NK-92 treated with Interleukin-12 subunit alpha and Interleukin-12 subunit beta, amount 100 ng/mL, for 24 hours (cell line): Measurements from ENCODE around the gene BSN.
A peak's percentile ranks its signal among the peaks of the same experiment; 100 is the strongest.

Experiments used
- DNase-seq: peaks from one replicate; lab custom pipeline; 2025; lab: John Stamatoyannopoulos, UW

Gene BSN

DNA sequence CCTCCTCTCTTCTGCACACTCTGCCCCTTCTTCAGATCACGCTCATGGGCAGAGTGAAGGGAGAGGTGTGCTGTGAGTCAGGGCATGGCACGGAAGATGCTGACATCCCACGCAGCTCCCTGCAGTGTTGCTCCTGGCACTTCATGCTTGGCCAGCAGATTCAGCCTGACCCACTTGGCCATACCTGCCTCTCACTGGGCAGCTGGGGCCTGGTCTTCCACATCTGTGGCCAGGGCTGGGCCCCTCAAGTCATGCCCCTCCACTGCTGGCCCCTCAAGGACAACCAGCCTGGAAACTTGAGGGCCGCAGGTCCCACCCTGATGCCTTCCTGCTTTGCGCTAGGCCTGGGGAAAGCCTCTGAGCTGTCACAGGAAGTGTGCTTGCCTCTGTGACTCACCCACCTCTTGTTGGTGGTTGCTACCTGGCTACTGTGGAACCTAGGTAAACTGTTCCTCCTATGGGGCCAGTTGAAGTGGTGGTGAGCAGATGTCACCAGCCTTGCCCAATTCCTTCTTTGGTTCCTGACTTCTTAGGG is 48.7 kb downstream of the BSN start:
- peak; percentile 58 for DNase-seq

DNA sequence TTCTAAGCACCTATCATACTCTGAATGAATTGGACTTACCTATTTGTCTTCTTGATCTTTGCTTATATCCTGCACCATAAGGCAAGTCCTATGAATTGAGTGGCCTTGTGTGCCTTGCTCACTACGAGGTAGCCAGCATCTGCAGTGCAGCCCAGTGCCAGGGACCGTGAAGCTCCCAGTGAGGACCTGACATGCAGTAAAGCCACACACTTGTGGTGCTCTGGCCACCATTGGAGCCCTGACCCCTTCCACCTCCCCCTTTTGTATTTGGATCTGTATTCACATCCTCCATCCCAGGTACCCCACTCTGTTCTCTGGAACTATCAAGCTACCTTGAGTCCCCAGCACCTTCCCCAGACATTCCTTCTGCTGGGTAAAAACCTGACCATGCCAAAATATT is 52.1 kb downstream of the BSN start:
- DNase-seq, result no peak

DNA sequence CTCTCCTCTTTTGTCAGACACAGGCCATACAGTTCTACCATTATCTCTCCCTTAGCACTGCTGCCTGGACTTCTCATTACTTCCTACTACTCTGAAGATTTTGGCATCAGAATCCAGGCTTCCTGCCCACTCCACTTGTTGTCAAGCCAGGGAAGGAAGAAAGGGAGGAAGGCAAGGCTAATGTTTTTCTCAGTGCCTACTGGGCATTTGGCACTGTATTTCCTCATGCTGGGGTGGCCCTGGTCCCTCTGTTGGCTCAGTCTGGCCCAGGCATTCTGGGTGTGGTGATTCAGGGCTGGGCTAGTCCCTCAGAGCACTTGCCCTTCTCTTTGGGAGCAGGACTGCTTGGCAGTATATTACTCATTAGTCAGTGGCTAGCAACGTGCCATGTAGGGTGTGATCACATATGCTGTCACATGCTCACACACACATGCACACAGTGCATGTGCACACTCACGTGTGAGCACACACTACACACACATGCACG is 52.9 kb downstream of the BSN start:
- no peak for DNase-seq

DNA sequence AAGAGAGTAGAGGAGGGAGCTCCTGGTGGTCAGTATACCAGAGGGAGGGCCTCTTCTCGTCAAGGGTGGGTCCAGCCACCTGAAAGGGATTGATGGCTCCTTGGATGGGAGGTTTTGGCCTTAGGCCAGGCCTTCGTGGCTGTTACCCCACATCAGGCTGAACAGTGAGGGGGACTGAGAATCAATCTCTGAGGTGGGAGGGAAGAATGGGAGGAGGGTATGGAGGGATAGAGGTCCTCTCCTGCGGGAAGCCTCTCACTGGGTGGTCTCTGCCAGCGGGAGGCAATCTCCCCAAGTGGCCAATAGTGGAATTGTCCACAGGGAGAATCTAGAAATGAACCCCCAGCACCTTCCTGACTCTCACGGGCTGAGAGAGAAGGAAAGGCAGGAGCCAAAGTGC is 53.5 kb downstream of the BSN start:
- DNase-seq, result no peak

DNA sequence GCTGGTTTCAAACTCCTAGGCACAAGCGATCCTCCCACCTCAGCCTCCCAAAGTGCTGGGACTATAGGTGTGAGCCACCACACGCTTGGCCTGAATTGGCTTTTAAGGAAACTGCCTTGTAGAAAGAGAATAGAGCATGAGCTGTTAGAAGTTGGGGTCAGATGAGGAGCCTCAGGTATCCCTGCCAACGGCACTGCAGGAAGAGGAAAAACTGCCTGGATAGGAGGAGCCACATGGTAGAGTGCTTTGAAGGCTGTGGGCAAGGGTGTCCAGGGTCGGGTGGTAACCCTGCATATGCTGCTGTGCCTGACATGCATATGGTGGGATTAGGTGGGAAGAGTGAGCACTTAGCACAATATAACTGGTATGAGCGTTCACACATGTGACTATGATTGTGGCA is 55.0 kb downstream of the BSN start:
- no peak for DNase-seq

DNA sequence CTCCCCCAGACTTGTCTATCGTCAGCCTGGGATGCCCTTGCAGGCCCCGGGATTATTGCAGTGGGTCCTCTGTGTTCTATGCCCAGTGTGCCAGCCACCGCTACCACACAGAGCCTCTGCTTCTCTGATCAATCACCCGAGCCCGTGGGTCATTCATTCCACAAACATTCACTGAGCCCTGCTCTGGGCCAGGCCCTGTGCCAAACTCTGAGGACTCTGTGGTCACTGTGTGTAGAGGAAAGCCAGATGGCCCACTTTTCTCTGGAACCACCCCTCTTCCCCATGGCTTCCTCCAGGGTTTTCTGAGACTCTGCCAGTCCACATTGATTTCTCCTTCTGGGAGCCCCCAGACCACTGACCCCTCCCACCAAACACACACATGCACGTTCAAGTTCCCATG is 55.5 kb downstream of the BSN start:
- no peak for DNase-seq

DNA sequence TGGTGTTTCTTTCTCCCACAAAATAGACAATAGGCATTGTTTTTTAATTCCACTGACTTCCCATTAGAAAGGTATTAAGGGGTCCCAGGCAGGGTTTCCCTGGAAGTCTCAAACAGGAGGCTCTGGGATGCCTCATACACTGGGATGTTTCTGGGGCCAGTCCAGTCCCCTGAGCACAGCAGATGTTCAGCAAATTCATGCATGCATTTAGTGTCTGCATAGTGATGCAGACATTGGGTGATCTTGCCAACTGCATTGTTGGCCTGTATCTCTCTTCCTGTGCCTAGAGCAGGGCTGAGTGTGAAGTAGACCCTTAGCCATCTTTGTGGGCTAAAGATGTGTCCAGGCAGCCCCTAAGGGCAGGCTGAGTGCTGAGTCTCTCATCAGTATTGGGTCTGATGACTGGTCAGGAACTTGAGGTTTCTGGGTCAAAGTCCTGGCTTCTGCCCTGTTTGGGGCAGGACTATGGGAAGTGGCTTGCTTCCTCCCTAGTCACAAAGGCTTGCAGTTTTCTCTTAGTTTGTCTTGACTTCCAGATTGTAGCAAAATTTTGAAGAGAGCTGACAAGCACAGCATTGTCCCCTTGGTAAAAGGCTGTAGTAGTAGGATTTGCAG is 56.5 kb downstream of the BSN start:
- DNase-seq, result no peak

DNA sequence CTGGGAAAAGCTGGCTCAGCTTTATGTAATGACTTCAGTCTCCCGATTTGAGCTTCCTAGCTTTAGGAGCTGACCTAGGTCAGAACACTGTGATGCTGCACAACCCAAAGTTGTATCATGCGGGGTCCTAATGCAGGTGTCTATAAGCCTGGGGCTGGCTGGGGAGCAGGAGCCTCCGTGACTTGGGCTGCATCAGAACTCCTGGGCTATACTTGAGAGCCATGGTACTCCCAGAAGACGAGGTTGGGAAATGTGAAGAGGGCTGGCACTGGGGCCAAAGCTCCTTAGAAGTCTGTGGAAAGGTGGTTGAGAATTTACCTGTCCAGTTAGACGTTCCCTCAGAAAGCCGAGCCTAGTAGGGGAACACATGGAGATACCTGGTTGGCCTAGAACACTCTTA is 57.0 kb downstream of the BSN start:
- DNase-seq, result no peak

DNA sequence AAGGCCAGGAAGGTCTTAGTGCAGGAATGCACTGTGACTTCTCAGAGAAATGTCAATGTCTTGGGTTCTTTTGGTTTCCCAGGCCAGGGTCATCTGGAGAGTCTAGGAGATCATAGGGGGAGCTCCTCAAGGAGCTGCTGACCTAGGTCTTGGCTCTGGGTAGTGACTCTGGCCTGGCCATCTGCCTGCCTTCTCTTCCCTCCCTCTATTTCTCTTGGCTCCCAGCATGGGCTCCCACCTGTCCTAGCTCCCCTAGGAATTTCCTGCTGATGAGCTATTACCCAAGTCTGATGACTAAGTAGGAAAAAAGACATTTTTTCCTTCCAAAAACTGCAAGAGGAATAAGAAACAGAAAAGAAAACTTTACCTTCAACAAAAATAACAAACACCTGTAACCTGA is 57.4 kb downstream of the BSN start:
- DNase-seq, result no peak

DNA sequence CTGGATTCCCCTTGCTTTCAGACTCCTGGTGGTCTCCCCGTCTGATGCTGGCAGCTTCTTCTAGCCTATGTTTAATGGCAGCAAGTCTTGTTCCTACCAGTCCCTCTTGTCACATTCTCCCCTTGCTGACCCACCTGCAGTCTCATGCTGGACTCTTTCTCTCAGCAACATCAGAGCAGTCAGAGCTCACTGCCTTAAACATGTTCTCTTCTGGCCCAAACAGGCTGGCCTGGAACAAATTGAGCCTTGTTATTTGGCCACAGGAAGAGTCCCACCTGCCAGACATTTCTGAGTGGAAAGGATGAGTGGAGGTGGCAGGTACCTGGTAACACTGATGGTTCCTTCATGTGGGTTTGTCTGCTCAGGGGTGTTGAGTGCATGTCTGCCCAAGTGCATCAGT is 60.7 kb downstream of the BSN start:
- DNase-seq, result no peak

DNA sequence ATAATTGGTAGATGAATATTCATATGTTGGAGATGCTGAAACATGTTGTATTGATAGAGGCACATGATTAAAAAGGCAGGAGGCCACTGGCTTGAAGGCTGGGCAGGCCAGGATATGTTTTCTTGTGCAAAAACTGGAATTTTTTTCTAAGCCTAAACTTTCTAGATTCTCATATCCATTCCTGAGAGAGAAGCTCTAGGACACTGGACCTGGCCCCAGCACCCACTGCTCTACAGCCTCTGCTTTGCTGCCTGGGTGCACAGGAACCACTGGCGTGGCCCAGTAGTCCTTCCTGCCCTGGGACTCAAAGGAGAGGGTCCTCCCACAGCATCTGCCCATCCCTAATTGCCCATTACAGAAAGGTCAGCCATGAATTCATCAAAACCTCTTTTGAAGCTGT is 61.8 kb downstream of the BSN start:
- DNase-seq, result no peak

DNA sequence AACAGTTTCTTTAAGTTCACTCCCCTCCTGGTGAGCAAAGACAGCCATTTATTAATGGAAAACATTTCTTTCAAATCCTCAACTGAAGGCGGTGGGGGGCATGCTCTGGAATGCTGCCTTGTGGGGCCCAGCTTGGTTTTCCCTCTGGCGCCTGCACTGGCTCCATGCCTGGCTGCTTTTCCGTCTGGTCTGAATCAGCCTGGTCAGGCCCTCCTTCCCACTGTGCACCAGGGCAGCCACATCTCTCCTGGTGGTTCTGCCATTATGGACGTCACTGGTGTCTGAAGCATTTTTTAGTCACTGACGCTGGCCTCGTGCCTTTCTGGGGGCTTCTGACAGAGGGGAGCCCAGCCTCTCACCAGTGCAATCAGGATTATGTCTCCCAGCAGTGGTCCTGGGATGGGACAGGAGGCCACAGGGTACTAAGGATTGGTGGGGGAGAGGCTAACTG is 62.2 kb downstream of the BSN start:
- no peak for DNase-seq

DNA sequence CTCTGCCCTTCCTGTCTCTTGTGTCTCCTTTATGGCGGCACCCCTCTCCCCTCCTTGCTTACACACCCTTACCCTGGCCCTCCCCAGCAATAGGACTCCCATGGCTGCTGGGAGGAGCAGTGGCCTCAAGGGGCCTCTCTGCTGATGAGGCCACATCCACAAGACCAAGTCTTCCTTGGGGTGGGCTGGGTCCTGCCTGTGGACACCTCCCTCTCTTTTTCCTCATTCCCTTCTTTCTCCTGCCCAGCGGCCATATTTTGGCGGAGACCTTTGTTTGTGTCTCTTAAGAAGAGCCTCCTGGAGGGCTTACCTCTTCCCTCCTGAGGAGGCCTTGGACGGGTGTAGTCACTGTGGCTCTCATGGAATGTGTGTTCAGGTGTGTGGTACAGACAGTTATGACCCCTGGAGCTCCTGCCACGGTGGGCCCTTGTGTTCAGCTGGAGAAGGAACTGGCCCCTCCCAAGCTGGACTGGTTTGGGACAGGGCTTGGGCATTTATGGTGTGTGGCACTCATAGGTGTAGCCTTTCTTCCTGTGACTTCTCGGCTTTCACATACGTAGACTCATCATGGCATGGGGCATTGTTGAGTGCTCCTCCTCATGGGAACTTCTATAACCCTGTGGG is 63.2 kb downstream of the BSN start:
- DNase-seq, result no peak

DNA sequence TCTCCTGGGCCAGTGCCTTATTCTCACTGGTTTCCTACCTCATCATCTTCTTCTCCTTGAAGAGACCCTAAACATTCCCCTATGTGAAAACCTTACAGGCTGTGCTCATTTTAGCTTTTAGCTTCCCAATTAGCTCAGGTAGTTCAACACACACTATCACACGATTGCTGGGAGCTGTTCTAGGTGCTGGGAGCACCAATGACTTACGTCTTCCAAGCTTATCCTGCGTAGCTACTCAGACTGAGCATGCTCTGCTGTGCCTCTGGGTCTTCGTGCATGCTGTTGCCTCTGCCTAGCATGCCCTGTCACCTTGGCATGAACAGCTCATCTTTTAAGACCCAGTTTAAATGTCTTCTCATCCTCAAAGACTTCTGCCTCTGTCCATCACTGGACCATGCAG is 64.1 kb downstream of the BSN start:
- DNase-seq, result no peak

DNA sequence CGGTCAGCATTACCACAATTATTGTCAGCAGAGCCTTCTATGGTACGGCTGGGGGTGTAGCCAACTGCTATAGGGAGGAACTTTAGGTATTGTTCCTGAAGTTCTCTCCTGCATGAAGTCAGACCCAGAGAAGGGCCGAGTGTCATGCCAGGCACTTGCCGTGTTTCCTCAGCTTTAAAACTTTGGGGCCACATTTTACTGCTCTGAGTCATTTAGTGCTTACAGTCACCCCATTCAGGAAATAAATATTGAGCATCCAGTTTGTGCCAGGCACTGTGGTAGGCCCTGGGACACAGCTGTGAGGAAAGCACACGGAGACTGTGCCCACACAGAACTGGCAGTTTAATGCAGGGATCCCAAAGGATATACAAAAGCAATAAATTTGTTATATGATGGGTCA is 65.4 kb downstream of the BSN start:
- no peak for DNase-seq

DNA sequence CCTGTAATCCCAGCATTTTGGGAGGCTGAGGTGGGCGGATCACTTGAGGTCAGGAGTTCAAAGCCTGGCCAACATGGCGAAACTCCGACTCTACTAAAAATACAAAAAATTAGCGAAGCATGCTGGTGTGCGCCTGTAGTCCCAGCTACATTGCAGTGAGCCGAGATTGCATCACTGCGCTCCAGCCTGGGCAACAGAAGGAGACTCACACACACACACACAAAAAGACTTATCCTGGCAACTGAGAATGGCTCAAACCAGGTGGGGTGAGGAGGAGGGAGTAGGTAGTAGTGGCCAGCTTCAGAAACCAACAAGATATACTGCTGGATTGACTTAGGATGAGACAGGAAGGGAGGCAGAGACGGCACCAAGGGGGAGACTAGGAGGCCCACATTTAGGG is 66.5 kb downstream of the BSN start:
- no peak for DNase-seq

DNA sequence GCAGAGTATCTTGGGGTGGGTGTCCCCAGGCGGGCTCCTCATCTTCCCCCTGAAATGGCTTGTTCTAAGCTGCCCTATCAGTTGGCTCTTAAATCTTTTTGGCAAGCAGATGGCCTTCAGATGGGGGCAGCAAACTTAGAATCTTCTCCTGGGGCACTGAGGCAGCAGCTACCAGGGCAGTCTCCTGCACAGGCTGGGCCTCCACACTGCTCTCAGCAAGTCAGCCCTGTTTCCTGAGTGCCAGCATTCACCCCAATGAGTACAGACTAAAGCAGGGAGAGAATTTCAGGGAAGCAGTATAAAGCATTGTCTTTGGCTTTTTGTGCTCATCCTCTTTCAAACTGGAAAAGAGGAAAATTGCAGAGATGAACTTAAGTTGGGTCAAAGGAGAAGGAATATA is 68.8 kb downstream of the BSN start:
- no peak for DNase-seq

DNA sequence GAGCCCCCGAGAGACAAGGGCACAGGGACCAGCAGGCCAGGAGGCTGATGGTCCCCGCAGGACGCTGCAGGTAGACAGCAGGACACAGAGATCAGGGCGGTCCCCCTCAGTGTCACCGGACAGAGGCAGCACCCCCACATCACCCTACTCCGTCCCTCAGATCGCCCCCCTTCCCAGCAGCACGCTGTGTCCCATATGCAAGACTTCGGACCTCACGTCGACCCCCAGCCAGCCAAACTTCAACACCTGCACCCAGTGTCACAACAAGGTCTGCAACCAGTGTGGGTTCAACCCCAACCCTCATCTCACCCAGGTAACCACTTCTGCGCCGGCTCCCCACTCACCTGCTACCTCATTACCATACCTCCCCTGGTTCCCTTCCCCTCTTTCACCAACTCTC is 70.8 kb downstream of the BSN start:
- no peak for DNase-seq

DNA sequence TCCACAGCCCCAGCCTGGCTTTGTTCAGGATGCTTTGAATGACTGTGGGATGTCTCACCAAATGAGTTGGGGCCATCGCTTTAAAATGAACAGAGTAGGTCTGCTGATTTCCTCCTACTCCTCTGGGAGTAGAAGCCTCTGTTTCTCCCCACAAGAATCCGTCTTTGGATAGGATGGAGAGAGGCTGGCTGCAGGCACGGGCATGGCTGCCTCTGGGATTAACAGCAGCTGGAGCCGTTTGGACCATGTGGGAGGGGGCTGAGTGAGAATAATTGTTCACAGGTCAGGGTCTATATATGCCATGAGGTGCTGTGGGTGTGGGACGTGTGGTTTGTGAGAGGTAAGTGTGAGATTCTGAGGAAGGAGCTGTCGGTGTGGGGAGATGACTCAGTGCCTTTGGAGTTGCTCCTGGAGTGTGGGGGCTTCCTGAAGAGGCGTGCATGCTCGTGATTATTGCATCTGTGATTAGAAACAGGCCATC is 71.9 kb downstream of the BSN start:
- DNase-seq, result peak; percentile 53

DNA sequence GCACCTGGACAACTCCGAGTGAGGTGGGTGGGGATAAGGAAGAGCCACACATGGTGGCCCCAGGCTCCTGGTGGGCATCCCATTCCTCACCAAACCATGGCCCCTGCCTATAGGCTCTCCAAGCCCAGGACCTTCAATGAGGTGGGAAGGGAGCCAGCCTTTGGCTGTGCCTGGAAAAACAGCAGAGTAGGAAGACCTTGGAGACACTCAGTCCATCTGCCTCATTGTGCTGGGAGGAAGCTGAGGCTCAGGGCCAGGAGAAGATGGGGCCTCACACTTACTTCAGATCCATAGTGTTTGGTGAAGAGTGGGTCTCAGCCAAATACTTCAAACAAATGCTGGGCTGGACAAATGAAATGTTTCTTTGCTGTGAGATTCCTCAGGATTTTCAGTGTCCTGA is 72.5 kb downstream of the BSN start:
- DNase-seq, result no peak

DNA sequence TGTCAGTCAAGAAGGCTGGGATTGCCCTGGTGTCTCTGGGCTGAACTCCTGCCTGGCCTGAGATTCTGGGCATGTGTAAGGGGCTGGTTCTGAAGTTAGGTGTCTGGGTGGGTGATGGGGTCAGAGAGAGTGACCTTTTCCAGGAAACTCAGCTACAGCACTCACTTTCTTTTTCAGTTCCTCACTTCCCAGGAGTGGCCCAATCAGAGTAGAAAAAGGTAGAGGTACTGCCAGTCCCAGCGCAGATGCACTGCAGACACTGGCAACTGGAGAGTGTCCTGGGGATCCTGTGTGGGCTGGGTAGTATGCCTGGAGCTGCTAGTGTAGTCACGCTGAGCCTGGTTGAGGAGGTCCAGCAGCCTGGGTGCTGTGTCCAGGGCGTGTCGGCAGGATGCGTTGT is 73.4 kb downstream of the BSN start:
- no peak for DNase-seq

DNA sequence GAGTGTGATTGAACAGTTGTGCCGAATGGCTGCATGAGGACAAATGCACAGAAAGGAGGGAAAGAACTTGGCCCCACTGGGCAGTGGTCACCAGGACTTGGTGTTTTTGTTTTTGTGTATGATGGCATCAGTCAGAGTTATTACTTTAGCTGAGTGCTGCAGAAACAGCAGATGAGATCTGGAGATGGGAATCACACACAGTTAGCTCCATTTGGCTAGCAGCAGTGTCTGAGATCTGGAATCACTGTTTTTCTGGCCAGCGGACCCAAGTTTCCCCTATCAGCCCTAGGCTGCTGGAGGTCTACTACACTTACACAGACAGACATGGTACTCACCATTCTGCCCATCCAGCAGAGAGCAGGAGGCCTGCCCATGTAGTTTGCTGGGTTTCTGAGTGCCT is 74.0 kb downstream of the BSN start:
- DNase-seq, result no peak

DNA sequence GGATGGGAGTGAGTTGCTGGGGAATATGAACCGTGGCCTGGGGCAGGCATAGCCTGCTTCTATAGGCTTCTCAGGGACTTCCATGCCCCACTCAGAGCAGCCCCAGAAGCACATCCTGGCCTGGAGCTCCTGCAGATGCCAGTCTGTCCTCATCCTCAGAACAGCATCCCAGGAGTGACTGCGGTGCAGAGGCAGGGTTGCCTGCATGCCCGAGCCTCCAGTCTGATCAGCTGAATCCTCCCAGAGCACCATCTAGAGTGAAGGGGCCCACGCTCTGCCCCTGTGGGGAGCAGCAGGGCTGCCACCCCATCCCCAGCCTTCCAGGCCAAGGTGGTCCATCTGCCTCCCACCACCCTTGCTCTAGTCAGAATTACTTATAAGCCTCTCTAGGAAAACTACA is 75.2 kb downstream of the BSN start:
- no peak for DNase-seq

DNA sequence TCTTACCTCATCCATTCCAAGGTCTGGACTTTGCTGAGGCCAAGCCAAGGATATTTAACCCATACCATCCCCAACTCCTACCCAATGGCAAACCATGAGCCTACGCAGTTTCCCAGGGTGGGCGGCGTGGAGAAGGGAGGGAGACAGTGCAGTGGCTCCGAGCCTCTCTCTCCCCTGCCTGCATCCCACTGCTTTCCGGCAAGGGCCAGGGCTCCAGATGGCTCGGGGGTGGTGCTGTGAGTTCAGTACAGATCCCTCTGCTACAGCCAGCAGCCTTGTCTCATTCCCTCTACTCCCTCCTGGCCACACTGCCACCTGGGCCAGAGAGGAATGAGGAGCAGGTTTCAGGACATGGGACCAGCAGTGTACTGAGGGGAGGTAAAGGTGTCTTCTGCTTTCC is 75.6 kb downstream of the BSN start:
- DNase-seq, result no peak
